HG03378 (cell line): ENCODE measurements around the gene OR51G1.

Experiments
- ATAC-seq: cut with Tn5 transposase; IDR thresholded peaks from one replicate; pipeline ENCODE4 v1.9.1; 2021; ENCODE audit warnings: mild to moderate bottlenecking, moderate library complexity; ENCODE audit not compliant: unreplicated experiment

Gene OR51G1

DNA sequence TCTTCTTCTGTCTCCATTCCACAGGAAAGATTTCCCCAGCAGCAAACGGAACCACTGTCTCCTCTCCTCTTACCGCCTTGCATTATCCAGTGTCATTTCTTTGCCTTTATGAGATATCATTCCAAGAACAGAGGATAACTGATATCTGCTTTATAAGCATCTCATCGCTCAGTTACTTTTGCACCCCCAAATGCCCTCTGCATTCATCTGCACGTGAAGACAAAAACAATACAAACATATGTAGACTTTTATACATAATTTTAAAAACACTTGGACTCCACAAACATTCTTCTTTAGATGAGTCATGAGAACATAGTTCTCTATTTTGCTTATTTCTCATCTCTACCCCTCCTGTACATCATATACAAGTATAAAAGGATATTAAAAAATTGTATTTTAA is 43.0 kb downstream of the OR51G1 start:
- ATAC-seq = no peak
